T-helper 17 cell (primary cell): ENCODE results near the gene KCNMA1. TPM values are rescaled to one million over a fixed set of nuclear protein-coding genes. Genes with fewer than 3 reads are reported as not detected.

Experiments
- ATAC-seq: fragments of 150-1000 bp; cut with Tn5 transposase; 2 replicates; pipeline ENCODE4 v1.10.0; 2021; ENCODE audit warnings: mild to moderate bottlenecking, moderate library complexity
- DNase-seq, 3 donors: peaks; one replicate each; pipeline versions ENCODE4 v3.0.0 to v3.0.0-alpha.2; 2020 to 2021
- H3K9me3 ChIP-seq: one replicate; pipeline ENCODE4 v1.7.0; 2013; ENCODE audit warnings: low read length, mild to moderate bottlenecking; ENCODE audit not compliant: control insufficient read depth, poor library complexity, severe bottlenecking
- H3K27ac Mint-ChIP-seq: one replicate; pipeline ENCODE4 v1.8.0; 2022; ENCODE audit warnings: mild to moderate bottlenecking, moderate library complexity, mixed read lengths
- H3K27me3 Mint-ChIP-seq: one replicate; pipeline ENCODE4 v1.8.0; 2022; ENCODE audit warnings: mixed read lengths
- H3K36me3 Mint-ChIP-seq: one replicate; pipeline ENCODE4 v1.8.0; 2022; ENCODE audit warnings: low read depth, mixed read lengths
- H3K4me1 Mint-ChIP-seq: one replicate; pipeline ENCODE4 v1.8.0; 2022; ENCODE audit warnings: mild to moderate bottlenecking, mixed read lengths
- H3K4me3 Mint-ChIP-seq: one replicate; pipeline ENCODE4 v1.8.0; 2022; ENCODE audit warnings: mild to moderate bottlenecking, moderate library complexity, mixed read lengths
- total RNA-seq, 4 donors: library from RNA in 2 of 4; stranded (reverse) in 2 of 4; gene quantifications; one replicate each; pipeline ENCODE4 v1.2.3 and lab custom pipeline; 2022 to 2026

KCNMA1 gene
- total RNA-seq, 2 donors from 2014 or later = 0.27 TPM; not detected in 1

- H3K9me3 ChIP-seq = no peaks in the 10 kb centered on the region
- Mint-ChIP-seq H3K27ac (no peak overlapping the region), H3K4me3 (no peak overlapping the region), H3K4me1 (no peaks in the 10 kb centered on the region), H3K27me3 (peaks cover 44% of the 10 kb centered on the region), H3K36me3 (no peaks in the 10 kb centered on the region)
- no peak for ATAC-seq
- no peak for DNase-seq
Measured at GRCh38 chr10:77201135-77202106, 436.2 kb downstream of the KCNMA1 start.

- DNase-seq = no peak
- ATAC-seq = no peak
- Mint-ChIP-seq H3K36me3 (no peaks in the 10 kb centered on the region), H3K27ac (no peak overlapping the region), H3K4me1 (peaks cover 2% of the 10 kb centered on the region), H3K4me3 (no peak overlapping the region), H3K27me3 (peaks cover 49% of the 10 kb centered on the region)
- no peaks in the 10 kb centered on the region for H3K9me3 ChIP-seq
Measured at GRCh38 chr10:77197544-77197943, 440.1 kb downstream of the KCNMA1 start.

- no peaks in the 10 kb centered on the region for H3K9me3 ChIP-seq
- DNase-seq (no peak), ATAC-seq (no peak)
- H3K27ac Mint-ChIP-seq = no peak overlapping the region
- peaks cover 2% of the 10 kb centered on the region for H3K4me1 Mint-ChIP-seq
- no peaks in the 10 kb centered on the region for H3K36me3 Mint-ChIP-seq
- peaks cover 54% of the 10 kb centered on the region for H3K27me3 Mint-ChIP-seq
- no peak overlapping the region for H3K4me3 Mint-ChIP-seq
Measured at GRCh38 chr10:77196614-77197013, 441.0 kb downstream of the KCNMA1 start.

GRCh38 chr10:77195101-77195500 is 442.5 kb downstream of the KCNMA1 start:
- Mint-ChIP-seq H3K27me3 (peaks cover 55% of the 10 kb centered on the region), H3K4me3 (no peak overlapping the region), H3K36me3 (no peaks in the 10 kb centered on the region), H3K27ac (no peak overlapping the region), H3K4me1 (peaks cover 2% of the 10 kb centered on the region)
- ATAC-seq (no peak), DNase-seq (no peak)
- no peaks in the 10 kb centered on the region for H3K9me3 ChIP-seq

- no peaks in the 10 kb centered on the region for H3K36me3 Mint-ChIP-seq
- no peak overlapping the region for H3K4me3 Mint-ChIP-seq
- ATAC-seq = no peak
- H3K27ac Mint-ChIP-seq = no peak overlapping the region
- no peaks in the 10 kb centered on the region for H3K9me3 ChIP-seq
- peaks cover 2% of the 10 kb centered on the region for H3K4me1 Mint-ChIP-seq
- DNase-seq = no peak
- H3K27me3 Mint-ChIP-seq = peaks cover 57% of the 10 kb centered on the region
Measured at GRCh38 chr10:77193001-77193400, 444.6 kb downstream of the KCNMA1 start.

- Mint-ChIP-seq H3K27me3 (peaks cover 54% of the 10 kb centered on the region), H3K4me1 (peaks cover 2% of the 10 kb centered on the region), H3K27ac (no peak overlapping the region), H3K36me3 (no peaks in the 10 kb centered on the region), H3K4me3 (no peak overlapping the region)
- ATAC-seq (no peak), DNase-seq (no peak)
- no peaks in the 10 kb centered on the region for H3K9me3 ChIP-seq
Measured at GRCh38 chr10:77192402-77192801, 445.2 kb downstream of the KCNMA1 start.

- Mint-ChIP-seq H3K36me3 (no peaks in the 10 kb centered on the region), H3K4me3 (no peak overlapping the region), H3K4me1 (peaks cover 2% of the 10 kb centered on the region), H3K27ac (no peak overlapping the region), H3K27me3 (peaks cover 53% of the 10 kb centered on the region)
- no peaks in the 10 kb centered on the region for H3K9me3 ChIP-seq
- DNase-seq = no peak
- no peak for ATAC-seq
Measured at GRCh38 chr10:77191324-77192049, 446.1 kb downstream of the KCNMA1 start.

- Mint-ChIP-seq H3K4me3 (no peak overlapping the region), H3K4me1 (peaks cover 2% of the 10 kb centered on the region), H3K36me3 (no peaks in the 10 kb centered on the region), H3K27ac (no peak overlapping the region), H3K27me3 (peaks cover 58% of the 10 kb centered on the region)
- no peak for ATAC-seq
- DNase-seq = no peak
- H3K9me3 ChIP-seq = no peaks in the 10 kb centered on the region
Measured at GRCh38 chr10:77190291-77190690, 447.3 kb downstream of the KCNMA1 start.

GRCh38 chr10:77189520-77189919 is 448.1 kb downstream of the KCNMA1 start:
- peaks cover 59% of the 10 kb centered on the region for H3K27me3 Mint-ChIP-seq
- no peak overlapping the region for H3K27ac Mint-ChIP-seq
- no peak for DNase-seq
- no peak overlapping the region for H3K4me3 Mint-ChIP-seq
- H3K4me1 Mint-ChIP-seq = peaks cover 2% of the 10 kb centered on the region
- no peak for ATAC-seq
- H3K9me3 ChIP-seq = no peaks in the 10 kb centered on the region
- H3K36me3 Mint-ChIP-seq = no peaks in the 10 kb centered on the region

- H3K27ac Mint-ChIP-seq = no peak overlapping the region
- ATAC-seq (no peak), DNase-seq (no peak)
- H3K4me3 Mint-ChIP-seq = no peak overlapping the region
- H3K36me3 Mint-ChIP-seq = no peaks in the 10 kb centered on the region
- H3K27me3 Mint-ChIP-seq = peaks cover 59% of the 10 kb centered on the region
- peaks cover 2% of the 10 kb centered on the region for H3K4me1 Mint-ChIP-seq
- H3K9me3 ChIP-seq = no peaks in the 10 kb centered on the region
Measured at GRCh38 chr10:77189075-77189474, 448.5 kb downstream of the KCNMA1 start.

GRCh38 chr10:77188521-77188920 is 449.1 kb downstream of the KCNMA1 start:
- peaks cover 59% of the 10 kb centered on the region for H3K27me3 Mint-ChIP-seq
- DNase-seq = no peak
- H3K4me1 Mint-ChIP-seq = peaks cover 2% of the 10 kb centered on the region
- no peak overlapping the region for H3K27ac Mint-ChIP-seq
- no peaks in the 10 kb centered on the region for H3K9me3 ChIP-seq
- no peaks in the 10 kb centered on the region for H3K36me3 Mint-ChIP-seq
- H3K4me3 Mint-ChIP-seq = no peak overlapping the region
- no peak for ATAC-seq

- no peak for ATAC-seq
- H3K4me1 Mint-ChIP-seq = peaks cover under 1% of the 10 kb centered on the region
- H3K27ac Mint-ChIP-seq = no peak overlapping the region
- no peaks in the 10 kb centered on the region for H3K9me3 ChIP-seq
- H3K36me3 Mint-ChIP-seq = no peaks in the 10 kb centered on the region
- peaks cover 59% of the 10 kb centered on the region for H3K27me3 Mint-ChIP-seq
- H3K4me3 Mint-ChIP-seq = no peak overlapping the region
- DNase-seq = no peak
Measured at GRCh38 chr10:77188000-77188395, 449.6 kb downstream of the KCNMA1 start.

- Mint-ChIP-seq H3K27me3 (peaks cover 56% of the 10 kb centered on the region), H3K4me1 (no peaks in the 10 kb centered on the region), H3K27ac (no peak overlapping the region), H3K36me3 (no peaks in the 10 kb centered on the region), H3K4me3 (no peak overlapping the region)
- DNase-seq (no peak), ATAC-seq (no peak)
- no peaks in the 10 kb centered on the region for H3K9me3 ChIP-seq
Measured at GRCh38 chr10:77187376-77187999, 450.1 kb downstream of the KCNMA1 start.
